Vagina (tissue), 2 donors: ENCODE data around the gene NACC2.

ENCODE experiments used
- CTCF ChIP-seq, 3 experiments: fragments of 450-650 bp in 2 of 3; fragments of 200-600 bp in 1 of 3; sonication (generic) in 1 of 3; IDR thresholded peaks; one replicate each; pipeline ENCODE4 v1.5.1; 2017 to 2019; ENCODE audit warnings: antibody characterized with exemption in 3 of 3, mild to moderate bottlenecking in 2 of 3, moderate library complexity in 2 of 3
- POLR2A ChIP-seq, 2 donors: fragments of 450-650 bp; IDR thresholded peaks; one replicate each; pipeline ENCODE4 v1.6.1; 2017; ENCODE audit warnings: antibody characterized with exemption in 2 of 2, mild to moderate bottlenecking in 2 of 2, moderate library complexity in 2 of 2

DNA sequence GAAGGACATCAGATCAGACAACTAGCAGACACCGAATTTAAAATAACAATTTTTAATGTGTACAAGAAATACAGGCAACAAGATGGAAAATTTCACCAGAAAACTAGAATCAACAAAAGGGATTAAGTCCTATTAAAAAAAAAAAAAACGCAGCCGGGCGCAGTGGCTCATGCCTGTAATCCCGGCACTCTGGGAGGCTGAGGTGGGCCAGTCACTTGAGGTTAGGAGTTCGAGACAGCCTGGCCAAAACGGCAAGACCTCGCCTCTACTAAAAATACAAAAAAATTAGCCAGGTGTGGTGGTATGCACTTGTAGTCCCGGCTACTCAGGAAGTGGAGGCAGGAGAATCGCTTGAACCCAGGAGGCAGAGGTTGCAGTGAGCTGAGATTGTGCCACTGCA lies 69.6 kb downstream of the NACC2 start:
- TF ChIP-seq POLR2A (IDR thresholded peaks at IDR 0.05) (no peak), CTCF (IDR thresholded peaks at IDR 0.05) (no peak)
